ENCODE measurements around the gene TNFSF12. TPM values are rescaled to one million over a fixed set of nuclear protein-coding genes. Genes with fewer than 3 reads are reported as not detected.
A peak's percentile ranks its signal among the peaks of the same experiment; 100 is the strongest.
"Not testable (repeated sequence)": the region's sequence is repeated elsewhere in the genome, so short reads cannot be mapped to it uniquely, and the experiment has no call there.

The TNFSF12 gene
- polyA plus RNA-seq, 4 donors = 25.3 to 32.5 (median 29.0) TPM

GRCh38 chr17:7583253-7584109 is 34.6 kb downstream of the TNFSF12 start, which contains the start of gene MPDU1:
Gene MPDU1 (plus strand): TSS chr17:7583852. CDS start chr17:7583863, 11 bp downstream.
- peak; percentile 92 to 98 (median 96) for DNase-seq (ENCODE audit: low read depth in 4 of 4, low spot score in 3 of 4)

- DNase-seq (ENCODE audit: low read depth in 4 of 4, low spot score in 3 of 4) = no peak
Measured at GRCh38 chr17:7586673-7587419, 38.0 kb downstream of the TNFSF12 start.

DNA sequence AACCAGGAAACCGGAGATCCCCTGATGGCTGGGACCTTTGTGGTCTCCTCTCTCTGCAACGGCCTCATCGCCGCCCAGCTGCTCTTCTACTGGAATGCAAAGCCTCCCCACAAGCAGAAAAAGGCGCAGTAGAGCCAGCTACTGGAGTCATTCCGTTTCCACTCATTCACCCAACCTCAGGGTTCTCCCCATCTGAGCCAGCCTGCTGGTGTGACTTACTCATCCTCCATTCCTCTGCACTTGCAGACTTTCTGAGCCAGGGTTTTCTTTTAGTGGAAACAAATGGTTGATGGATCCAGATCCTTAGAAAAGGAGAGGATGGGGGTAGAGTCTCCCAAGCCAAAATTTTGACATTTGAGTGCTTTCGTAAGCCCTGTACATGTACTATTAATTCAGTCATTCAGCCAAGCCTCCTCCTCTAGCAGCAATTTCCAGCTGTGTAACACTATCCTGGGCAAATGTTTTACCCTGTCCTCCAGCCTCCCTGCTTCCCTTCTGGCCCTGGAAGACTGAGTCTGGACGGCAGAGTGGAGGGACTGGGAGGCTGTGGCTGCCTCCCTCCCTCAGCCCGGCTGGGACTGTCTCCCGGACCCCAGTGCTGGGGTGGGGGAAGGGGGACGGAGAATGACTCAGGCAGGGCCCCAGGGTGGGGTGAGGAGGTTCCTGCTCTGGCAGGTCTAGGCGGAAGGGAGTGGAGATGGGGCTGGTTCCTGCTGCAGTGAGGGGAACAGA is 38.7 kb downstream of the TNFSF12 start:
- no peak for DNase-seq (ENCODE audit: low read depth in 4 of 4, low spot score in 3 of 4)

- DNase-seq (ENCODE audit: low read depth in 4 of 4, low spot score in 3 of 4) = no peak
Measured at GRCh38 chr17:7588553-7589203, 39.8 kb downstream of the TNFSF12 start.

DNA sequence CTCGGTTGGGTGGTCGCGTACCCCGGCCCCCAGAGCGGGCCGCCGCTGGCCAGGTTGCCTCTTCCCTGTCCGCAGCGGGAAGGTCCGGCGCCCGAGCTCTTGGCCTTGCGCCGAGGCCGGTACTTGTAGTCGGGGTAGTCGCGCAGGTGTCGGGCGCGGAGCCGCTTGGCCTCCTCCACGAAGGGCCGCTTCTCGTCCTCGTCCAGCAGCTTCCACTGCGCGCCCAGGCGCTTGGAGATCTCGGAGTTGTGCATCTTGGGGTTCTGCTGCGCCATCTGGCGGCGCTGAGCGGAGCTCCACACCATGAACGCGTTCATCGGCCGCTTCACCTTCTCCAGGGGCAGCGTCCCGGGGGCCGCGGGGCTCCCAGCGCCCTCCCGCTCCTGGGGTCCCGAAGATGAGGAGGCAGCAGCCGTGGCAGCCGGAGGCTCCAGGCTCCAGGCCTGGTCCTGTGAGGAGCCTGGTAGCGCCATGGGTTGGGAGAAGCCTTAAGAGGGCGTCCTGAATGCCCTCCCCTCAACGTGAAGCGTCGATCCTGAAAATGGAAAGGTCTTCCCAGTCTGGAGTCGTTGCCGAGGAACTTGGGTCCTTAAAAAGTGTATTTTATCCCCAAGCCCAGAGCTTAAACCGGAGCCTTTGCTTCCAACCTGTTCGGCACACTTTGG is 40.5 kb downstream of the TNFSF12 start:
- DNase-seq (ENCODE audit: low read depth in 4 of 4, low spot score in 3 of 4) = peak; percentile 66 to 83 (median 77)

- DNase-seq (ENCODE audit: low read depth in 4 of 4, low spot score in 3 of 4) = no peak
Measured at GRCh38 chr17:7589891-7590691, 41.2 kb downstream of the TNFSF12 start, which contains the start of gene SOX15. Gene SOX15 (minus strand): TSS chr17:7590094. CDS start chr17:7589676, 418 bp downstream.

- DNase-seq (ENCODE audit: low read depth in 4 of 4, low spot score in 3 of 4) = no peak
Measured at GRCh38 chr17:7590743-7591142, 41.9 kb downstream of the TNFSF12 start.

- no peak for DNase-seq (ENCODE audit: low read depth in 4 of 4, low spot score in 3 of 4)
Measured at GRCh38 chr17:7591596-7591995, 42.7 kb downstream of the TNFSF12 start.

- DNase-seq (ENCODE audit: low read depth in 4 of 4, low spot score in 3 of 4) = no peak
Measured at GRCh38 chr17:7592422-7593021, 43.7 kb downstream of the TNFSF12 start.

DNA sequence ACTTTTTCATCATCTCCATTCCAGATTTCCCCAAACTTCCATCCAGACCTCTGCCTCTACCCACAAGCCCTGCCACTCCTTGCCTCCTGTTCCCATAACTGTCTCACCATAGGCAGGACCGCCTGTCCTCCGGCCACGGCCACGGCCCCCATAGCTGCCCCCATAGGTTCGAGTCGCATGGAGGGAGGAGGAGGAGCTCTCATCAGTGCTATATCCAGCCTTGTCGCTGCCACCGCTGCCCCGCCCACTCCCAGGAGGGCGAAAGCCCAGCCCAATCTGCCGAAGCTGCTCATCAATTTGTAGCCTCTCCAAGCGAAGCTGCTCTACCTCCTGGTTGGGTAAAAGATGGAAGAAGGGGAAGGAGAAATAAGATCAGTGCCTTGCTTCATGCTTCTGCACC is 44.4 kb downstream of the TNFSF12 start:
- no peak for DNase-seq (ENCODE audit: low read depth in 4 of 4, low spot score in 3 of 4)

DNA sequence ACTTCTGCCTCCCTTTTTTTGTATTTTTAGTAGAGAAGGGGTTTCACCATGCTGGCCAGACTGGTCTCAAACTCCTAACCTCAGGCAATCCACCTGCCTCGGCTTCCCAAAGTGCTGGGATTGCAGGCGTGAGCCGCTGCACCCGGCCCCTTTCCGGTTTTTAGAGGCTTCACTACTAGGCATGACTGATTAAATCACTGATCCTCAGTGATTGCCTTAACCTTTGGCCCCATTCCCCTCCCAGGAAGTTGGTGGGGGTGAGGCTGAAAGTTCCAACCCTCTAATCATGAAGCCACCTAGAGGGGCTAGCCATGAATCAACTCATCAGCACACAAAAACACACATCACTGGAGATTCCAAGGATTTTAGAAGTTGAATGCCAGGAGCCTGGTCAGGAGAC is 48.7 kb downstream of the TNFSF12 start:
- DNase-seq (ENCODE audit: low read depth in 4 of 4, low spot score in 3 of 4) = not testable (repeated sequence)

- no peak for DNase-seq (ENCODE audit: low read depth in 4 of 4, low spot score in 3 of 4)
Measured at GRCh38 chr17:7606280-7606679, 57.4 kb downstream of the TNFSF12 start.

Other genes starting within 250 kb of the TNFSF12 start
- 100 to 1,000 TPM; 297 to 355 (median 333) TPM for gene EIF5A, start 241.4 kb upstream of the TNFSF12 start, polyA plus RNA-seq (ENCODE audit: insufficient read length in 4 of 4)
- gene GPS2, start 233.7 kb upstream of the TNFSF12 start, polyA plus RNA-seq (ENCODE audit: insufficient read length in 4 of 4) = 100 to 1,000 TPM in 2 of 4 donors, 10 to 100 TPM in 2; 86.3 to 106 (median 99.6) TPM
- gene NEURL4, start 219.7 kb upstream of the TNFSF12 start, polyA plus RNA-seq (ENCODE audit: insufficient read length in 4 of 4) = 10 to 100 TPM; 28.3 to 33.3 (median 30.7) TPM
- 1 to 10 TPM; 5.7 to 9.1 (median 6.0) TPM for gene ACAP1, start 212.5 kb upstream of the TNFSF12 start, polyA plus RNA-seq (ENCODE audit: insufficient read length in 4 of 4)
- 10 to 100 TPM; 12.4 to 13.6 (median 12.9) TPM for gene KCTD11, start 196.9 kb upstream of the TNFSF12 start, polyA plus RNA-seq (ENCODE audit: insufficient read length in 4 of 4)
- gene TMEM95, start 193.9 kb upstream of the TNFSF12 start, polyA plus RNA-seq (ENCODE audit: insufficient read length in 4 of 4) = not detected
- gene TNK1, start 168.0 kb upstream of the TNFSF12 start, polyA plus RNA-seq (ENCODE audit: insufficient read length in 4 of 4) = 1 to 10 TPM; 3.2 to 7.2 (median 4.5) TPM
- gene PLSCR3, start 154.5 kb upstream of the TNFSF12 start, polyA plus RNA-seq (ENCODE audit: insufficient read length in 4 of 4) = 10 to 100 TPM; 30.5 to 46.3 (median 38.1) TPM
- gene TMEM256, start 145.0 kb upstream of the TNFSF12 start, polyA plus RNA-seq (ENCODE audit: insufficient read length in 4 of 4) = 100 to 1,000 TPM in 1 of 4 donors, 10 to 100 TPM in 3; 78.9 to 105 (median 86.2) TPM
- 10 to 100 TPM; 22.8 to 32.6 (median 24.9) TPM for gene NLGN2, start 141.2 kb upstream of the TNFSF12 start, polyA plus RNA-seq (ENCODE audit: insufficient read length in 4 of 4)
- gene SPEM1, start 128.7 kb upstream of the TNFSF12 start, polyA plus RNA-seq (ENCODE audit: insufficient read length in 4 of 4) = under 1 TPM in 1 of 4 donors, not detected in 3; 0.09 TPM
- under 1 TPM in 2 of 4 donors, not detected in 2; 0.12 TPM for gene SPEM2, start 123.4 kb upstream of the TNFSF12 start, polyA plus RNA-seq (ENCODE audit: insufficient read length in 4 of 4)
- not detected for gene SPEM3, start 120.2 kb upstream of the TNFSF12 start, polyA plus RNA-seq (ENCODE audit: insufficient read length in 4 of 4)
- 1 to 10 TPM; 3.6 to 5.6 (median 4.3) TPM for gene TMEM102, start 113.6 kb upstream of the TNFSF12 start, polyA plus RNA-seq (ENCODE audit: insufficient read length in 4 of 4)
- gene FGF11, start 109.5 kb upstream of the TNFSF12 start, polyA plus RNA-seq (ENCODE audit: insufficient read length in 4 of 4) = 1 to 10 TPM; 6.0 to 8.6 (median 7.8) TPM
- 10 to 100 TPM; 10.1 to 11.7 (median 11.3) TPM for gene CHRNB1, start 104.0 kb upstream of the TNFSF12 start, polyA plus RNA-seq (ENCODE audit: insufficient read length in 4 of 4)
- 10 to 100 TPM; 38.6 to 47.4 (median 44.3) TPM for gene ZBTB4, start 69.4 kb upstream of the TNFSF12 start, polyA plus RNA-seq (ENCODE audit: insufficient read length in 4 of 4)
- under 1 TPM in 3 of 4 donors, not detected in 1; 0.16 to 0.22 (median 0.21) TPM for gene SLC35G6, start 67.6 kb upstream of the TNFSF12 start, polyA plus RNA-seq (ENCODE audit: insufficient read length in 4 of 4)
- 100 to 1,000 TPM; 117 to 158 (median 121) TPM for gene POLR2A, start 64.7 kb upstream of the TNFSF12 start, polyA plus RNA-seq (ENCODE audit: insufficient read length in 4 of 4)
- gene TNFSF13, start 9.7 kb downstream of the TNFSF12 start, polyA plus RNA-seq (ENCODE audit: insufficient read length in 4 of 4) = 10 to 100 TPM; 13.2 to 17.8 (median 14.3) TPM
- gene SENP3, start 12.9 kb downstream of the TNFSF12 start, polyA plus RNA-seq (ENCODE audit: insufficient read length in 4 of 4) = 10 to 100 TPM; 68.1 to 81.1 (median 78.1) TPM
- 10 to 100 TPM; 43.0 to 78.7 (median 53.9) TPM for gene CD68, start 30.6 kb downstream of the TNFSF12 start, polyA plus RNA-seq (ENCODE audit: insufficient read length in 4 of 4)
- gene MPDU1, start 34.8 kb downstream of the TNFSF12 start, polyA plus RNA-seq (ENCODE audit: insufficient read length in 4 of 4) = 100 to 1,000 TPM; 110 to 122 (median 119) TPM
- gene SOX15, start 41.0 kb downstream of the TNFSF12 start, polyA plus RNA-seq (ENCODE audit: insufficient read length in 4 of 4) = 1 to 10 TPM; 3.3 to 4.3 (median 4.0) TPM
- gene FXR2, start 65.8 kb downstream of the TNFSF12 start, polyA plus RNA-seq (ENCODE audit: insufficient read length in 4 of 4) = 10 to 100 TPM; 46.5 to 54.2 (median 46.9) TPM
- gene SAT2, start 78.8 kb downstream of the TNFSF12 start, polyA plus RNA-seq (ENCODE audit: insufficient read length in 4 of 4) = 100 to 1,000 TPM; 124 to 145 (median 139) TPM
- 1 to 10 TPM; 3.5 to 5.7 (median 4.0) TPM for gene SHBG, start 81.1 kb downstream of the TNFSF12 start, polyA plus RNA-seq (ENCODE audit: insufficient read length in 4 of 4)
- 10 to 100 TPM; 18.6 to 26.1 (median 21.2) TPM for gene ATP1B2, start 101.9 kb downstream of the TNFSF12 start, polyA plus RNA-seq (ENCODE audit: insufficient read length in 4 of 4)
- gene TP53, start 138.4 kb downstream of the TNFSF12 start, polyA plus RNA-seq (ENCODE audit: insufficient read length in 4 of 4) = 10 to 100 TPM; 69.4 to 74.4 (median 70.7) TPM
- 10 to 100 TPM; 12.7 to 16.3 (median 14.2) TPM for gene WRAP53, start 139.4 kb downstream of the TNFSF12 start, polyA plus RNA-seq (ENCODE audit: insufficient read length in 4 of 4)
- 10 to 100 TPM; 19.0 to 29.4 (median 23.6) TPM for gene EFNB3, start 156.1 kb downstream of the TNFSF12 start, polyA plus RNA-seq (ENCODE audit: insufficient read length in 4 of 4)
- under 1 TPM; 0.28 to 0.45 (median 0.37) TPM for gene DNAH2, start 168.7 kb downstream of the TNFSF12 start, polyA plus RNA-seq (ENCODE audit: insufficient read length in 4 of 4)

Data from right renal pelvis (tissue), 4 donors.